Spleen (tissue), 7 donors: ENCODE results near the gene NUMBL.

Experiments used
- POLR2A ChIP-seq, 3 donors: fragments of 450-650 bp; IDR thresholded peaks; one replicate each; pipeline ENCODE4 v1.5.1; 2017; ENCODE audit warnings: antibody characterized with exemption in 3 of 3, mild to moderate bottlenecking in 1 of 3
- POLR2AphosphoS5 ChIP-seq, 3 donors: sonication (generic); formaldehyde crosslinking; IDR thresholded peaks; one replicate each; pipeline ENCODE4 v1.5.1; 2017; ENCODE audit warnings: antibody characterized with exemption in 3 of 3
- TF ChIP-seq, protein P1 (sequence below), 11 experiments: fragments of 200-600 bp in 7 of 11; fragments of 450-650 bp in 4 of 11; sonication (generic) in 4 of 11; IDR thresholded peaks in 8 of 11; conservative IDR thresholded peaks in 3 of 11; 1 replicate in 7 of 11; 2 replicates in 4 of 11; pipeline versions ENCODE4 v1.4.0 to v1.8.0; 2016 to 2021; ENCODE audit warnings: antibody characterized with exemption in 11 of 11, inconsistent platforms in 4 of 11, mild to moderate bottlenecking in 1 of 11
- donor health status: DM: no; HTN: no; CAD: no; lungs with moderate emphysema.
- donor health status: DM: no; HTN: no; CAD: no.
- donor health status: DM: no; HTN: no; CAD: no.

DNA sequence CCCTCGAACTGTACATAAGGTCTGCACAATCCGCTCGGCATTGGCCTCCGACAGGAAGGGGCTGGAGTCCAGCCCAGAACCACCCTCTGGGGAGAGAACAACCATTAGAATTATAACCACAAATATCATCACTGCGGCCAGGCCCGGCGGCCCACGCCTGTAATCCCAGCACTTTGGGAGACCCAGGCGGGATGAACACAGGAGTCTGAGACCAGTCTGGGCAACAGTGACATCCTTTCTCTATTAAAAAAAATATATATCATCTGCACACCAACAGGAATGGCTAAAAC, 14.9 kb upstream of the NUMBL start:
- TF ChIP-seq, protein P1, sequence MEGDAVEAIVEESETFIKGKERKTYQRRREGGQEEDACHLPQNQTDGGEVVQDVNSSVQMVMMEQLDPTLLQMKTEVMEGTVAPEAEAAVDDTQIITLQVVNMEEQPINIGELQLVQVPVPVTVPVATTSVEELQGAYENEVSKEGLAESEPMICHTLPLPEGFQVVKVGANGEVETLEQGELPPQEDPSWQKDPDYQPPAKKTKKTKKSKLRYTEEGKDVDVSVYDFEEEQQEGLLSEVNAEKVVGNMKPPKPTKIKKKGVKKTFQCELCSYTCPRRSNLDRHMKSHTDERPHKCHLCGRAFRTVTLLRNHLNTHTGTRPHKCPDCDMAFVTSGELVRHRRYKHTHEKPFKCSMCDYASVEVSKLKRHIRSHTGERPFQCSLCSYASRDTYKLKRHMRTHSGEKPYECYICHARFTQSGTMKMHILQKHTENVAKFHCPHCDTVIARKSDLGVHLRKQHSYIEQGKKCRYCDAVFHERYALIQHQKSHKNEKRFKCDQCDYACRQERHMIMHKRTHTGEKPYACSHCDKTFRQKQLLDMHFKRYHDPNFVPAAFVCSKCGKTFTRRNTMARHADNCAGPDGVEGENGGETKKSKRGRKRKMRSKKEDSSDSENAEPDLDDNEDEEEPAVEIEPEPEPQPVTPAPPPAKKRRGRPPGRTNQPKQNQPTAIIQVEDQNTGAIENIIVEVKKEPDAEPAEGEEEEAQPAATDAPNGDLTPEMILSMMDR (IDR thresholded peaks at IDR 0.05 in 8 of 11, conservative IDR thresholded peaks at IDR 0.05 in 3 of 11): no peak
- TF ChIP-seq POLR2AphosphoS5 (IDR thresholded peaks at IDR 0.05) (no peak), POLR2A (IDR thresholded peaks at IDR 0.05) (no peak)
